SKM-1 treated with dmso at 0.1 percent for 144 hours (cell line): ENCODE data around the gene ROM1.
A peak's percentile ranks its signal among the peaks of the same experiment; 100 is the strongest.
"Not testable (repeated sequence)": the region's sequence is repeated elsewhere in the genome, so short reads cannot be mapped to it uniquely, and the experiment has no call there.

Experiments
- DNase-seq: peaks from one replicate; lab custom pipeline; 2025; ENCODE audit not compliant: unreplicated experiment; lab: John Stamatoyannopoulos, UW

The ROM1 gene

DNA sequence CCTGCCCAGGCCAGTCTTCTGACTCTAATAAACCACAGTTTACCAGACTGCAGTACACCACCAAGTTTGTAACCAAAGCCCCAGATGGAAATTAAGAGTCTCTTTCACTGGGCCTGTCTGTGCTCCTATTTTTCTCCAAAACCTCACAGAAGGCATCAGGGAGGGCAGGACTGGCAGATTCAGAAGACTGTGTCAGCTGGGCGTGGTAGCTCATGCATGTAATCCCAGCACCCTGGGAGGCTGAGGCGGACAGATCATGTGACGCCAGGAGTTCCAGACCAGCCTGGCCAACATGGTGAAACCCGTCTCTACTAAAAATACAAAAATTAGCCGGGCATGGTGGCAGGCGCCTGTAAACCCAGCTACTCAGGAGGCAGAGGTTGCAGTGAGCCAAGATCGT is 27.7 kb upstream of the ROM1 start:
- DNase-seq, result not testable (repeated sequence)

DNA sequence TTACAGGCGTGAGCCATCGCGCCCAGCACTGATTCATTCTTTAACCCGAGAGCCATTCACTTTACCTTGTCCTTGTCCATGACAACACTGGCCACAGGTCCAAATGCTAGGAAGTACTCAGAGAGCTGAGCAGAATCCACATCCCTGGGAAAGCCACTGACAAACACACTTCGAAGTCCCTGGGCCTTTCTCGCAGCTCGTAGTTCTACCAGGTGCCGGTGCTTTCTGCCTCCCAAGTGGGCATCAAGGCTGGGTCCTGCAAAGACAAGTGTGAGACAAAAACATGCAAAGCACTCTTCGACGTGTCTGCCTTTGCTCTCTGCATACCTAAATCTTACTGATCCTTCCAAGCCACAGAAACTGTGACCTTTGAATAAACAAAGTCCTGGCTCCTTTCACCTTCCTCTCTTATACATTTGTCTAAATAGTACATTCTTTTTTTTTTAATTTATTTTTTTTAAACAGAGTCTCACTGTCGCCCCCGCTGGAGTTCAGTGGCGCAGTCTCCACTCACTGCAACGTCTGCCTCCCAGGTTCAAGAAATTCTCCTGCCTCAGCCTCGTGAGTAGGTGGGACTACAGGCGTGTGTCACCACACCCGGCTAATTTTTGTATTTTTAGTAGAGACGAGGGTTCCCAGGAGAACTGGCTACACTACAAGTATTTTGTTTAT is 24.0 kb upstream of the ROM1 start:
- no peak for DNase-seq

DNA sequence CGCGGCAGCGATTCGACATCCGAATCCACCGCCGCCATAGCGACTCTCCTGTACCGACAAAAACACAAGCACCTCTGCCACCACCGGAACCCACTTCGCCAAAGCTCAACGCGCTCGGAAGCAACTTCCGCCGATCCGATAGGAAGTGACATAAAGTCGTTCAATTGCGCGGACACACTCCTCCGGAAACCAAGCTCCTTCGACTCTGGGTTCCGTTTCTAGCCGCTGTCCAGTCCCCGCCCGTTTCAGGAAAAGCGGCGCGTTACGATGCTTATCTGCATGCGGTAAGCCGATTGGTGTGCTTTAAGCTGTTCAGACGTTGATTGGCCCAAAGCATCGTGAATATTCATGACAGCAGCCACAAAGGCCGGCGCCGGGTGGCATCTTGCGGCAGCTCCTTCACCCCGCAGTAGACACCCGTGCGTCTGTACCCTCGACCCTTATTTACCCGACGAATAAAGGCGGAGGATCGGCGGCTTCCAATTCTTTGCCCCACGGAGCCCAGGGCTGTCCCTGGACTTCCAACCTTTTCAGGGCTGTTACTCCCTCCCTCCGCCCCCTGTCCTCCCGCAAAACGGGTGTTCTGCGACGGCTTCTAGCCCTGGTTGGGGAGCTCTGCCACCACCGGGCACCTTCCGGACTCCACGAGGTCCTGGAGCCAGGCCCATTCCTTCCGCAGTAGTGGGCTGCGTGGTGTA is 21.5 kb upstream of the ROM1 start, which contains the start of gene TUT1:
TUT1 (minus strand) TSS at position 76 of the 698 bp plus-strand sequence; CDS start at position 38, 38 bp downstream.
- peak; percentile 98 for DNase-seq

DNA sequence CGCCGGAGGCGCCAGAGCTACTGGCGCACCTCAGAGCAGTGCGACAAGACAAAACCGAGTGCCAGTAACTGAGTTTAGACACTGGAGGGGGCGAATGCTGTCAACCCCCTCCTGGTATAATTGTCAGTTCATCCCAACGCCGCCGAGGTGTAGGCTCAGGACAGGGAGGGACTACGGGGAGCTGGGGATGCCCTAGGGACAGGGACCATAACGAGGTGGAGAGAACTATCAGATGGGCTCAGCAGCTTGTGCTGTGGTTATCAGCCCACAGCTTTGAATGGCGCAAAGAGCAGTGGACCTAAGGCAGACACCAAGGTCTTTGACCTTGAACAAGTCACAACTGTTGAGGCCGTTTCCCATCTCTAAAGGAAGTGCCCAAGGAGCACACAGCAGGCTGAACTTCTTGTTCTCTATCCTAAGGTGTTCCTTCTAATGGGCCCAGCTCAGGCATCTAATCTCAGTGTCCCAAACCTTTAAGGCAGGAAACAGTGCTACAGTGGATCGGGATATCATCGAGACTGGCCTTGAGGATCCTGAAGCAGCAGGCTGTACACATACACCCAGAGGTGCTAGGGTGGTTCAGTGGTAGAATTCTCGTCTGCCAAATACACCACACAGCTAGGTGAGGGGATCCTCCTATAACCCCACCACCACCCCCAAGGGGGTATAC is 20.8 kb upstream of the ROM1 start:
- DNase-seq, result peak; percentile 41

DNA sequence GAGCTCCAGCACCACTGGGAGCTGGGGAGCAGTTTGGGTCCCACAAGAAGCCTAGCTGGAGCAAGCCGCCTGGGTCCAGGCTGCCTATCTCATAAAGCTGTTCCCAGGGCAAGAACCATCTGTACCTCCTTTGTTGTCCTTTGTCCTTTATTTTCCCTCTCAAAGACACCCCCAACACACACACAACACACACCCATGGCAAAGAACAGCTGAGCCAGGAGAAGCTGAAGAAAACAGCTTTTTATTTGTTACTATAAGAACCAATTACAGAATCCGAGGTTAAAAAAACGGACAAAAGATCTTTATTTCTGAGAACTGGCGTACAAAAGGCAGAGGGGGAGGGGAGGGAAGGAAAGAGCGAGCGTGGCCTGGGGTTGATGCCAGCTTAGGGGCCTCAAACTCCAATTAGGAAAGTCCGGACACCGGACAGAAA is 20.1 kb upstream of the ROM1 start:
- DNase-seq, result no peak

DNA sequence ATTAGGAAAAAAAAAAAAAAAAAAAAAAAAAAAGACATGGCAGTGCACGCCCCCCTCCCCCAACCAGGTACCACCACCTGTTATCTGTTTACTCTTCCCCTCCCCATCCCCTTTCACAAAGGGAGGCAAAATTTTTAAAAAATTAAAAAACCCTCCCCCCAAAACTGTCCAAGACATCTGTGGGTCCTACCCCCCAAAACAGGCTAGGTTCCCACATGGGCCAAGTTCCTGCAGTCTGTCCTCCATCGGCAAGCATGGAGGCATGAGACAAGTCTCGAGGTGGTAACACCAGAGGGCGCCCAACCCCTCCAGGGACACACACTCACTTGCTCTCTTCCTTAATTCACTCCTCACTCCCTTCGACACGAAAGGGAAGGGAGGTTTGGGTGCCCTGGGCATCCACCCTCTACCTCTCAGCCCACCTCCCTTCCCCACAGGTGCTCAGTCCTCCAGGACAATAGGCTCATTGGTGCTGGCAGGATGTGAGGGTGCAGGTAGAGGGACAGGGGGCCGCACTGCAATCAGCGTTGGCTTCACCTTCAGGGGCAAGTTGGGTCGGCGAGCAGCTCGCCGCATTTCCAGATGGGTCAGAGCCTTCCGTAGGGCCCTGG is 19.5 kb upstream of the ROM1 start:
- DNase-seq, result peak; percentile 77

DNA sequence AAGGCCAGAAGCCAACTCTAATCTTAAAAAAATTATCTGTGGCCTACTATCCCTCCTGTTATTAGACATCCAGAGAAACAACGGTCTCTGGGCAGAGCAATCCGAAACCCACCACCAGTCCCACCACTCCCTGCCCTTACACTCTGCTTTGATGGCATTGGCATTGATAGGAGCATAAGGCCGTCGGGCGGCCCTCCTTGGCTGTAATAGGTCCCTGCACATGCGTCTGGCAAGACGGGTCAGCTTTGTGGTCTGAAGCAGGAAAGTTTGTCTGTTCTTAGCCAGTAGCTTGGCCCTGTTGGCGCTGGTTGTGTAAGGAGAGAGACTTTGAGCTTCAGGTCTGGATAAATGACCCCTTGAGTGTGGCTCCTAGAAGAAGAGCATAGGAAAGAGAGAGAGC is 17.9 kb upstream of the ROM1 start:
- DNase-seq, result no peak

DNA sequence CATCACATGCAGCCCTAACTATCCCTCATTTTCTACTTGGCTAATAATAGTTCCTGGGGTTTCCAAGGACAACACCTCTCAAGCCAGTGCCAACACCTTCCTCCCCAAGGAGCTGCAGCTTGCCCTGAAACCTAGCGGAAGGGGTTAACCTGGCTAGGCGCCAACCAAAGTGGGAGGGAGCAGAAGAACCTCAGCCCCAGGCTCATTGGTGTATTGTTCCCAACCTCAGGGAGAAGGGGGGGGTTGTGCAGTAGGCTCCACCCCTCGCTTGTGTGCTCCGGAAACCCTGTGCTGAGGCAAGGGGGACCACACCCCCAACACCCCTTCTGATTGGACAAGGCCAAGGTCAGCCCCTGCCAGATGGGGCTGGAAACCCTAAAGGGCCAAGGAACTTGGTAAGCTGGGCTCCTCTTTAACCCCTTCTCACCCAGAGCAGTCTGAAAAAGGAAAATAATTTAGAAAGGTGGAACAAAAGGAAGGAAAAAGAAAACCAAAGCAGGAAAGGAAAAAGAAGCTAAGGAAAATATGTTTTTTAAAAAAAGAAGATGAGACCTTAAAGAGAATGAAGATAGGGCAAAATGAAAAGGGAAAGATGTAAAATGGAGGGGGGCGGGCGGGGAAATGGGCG is 13.9 kb upstream of the ROM1 start:
- DNase-seq, result peak; percentile 98

DNA sequence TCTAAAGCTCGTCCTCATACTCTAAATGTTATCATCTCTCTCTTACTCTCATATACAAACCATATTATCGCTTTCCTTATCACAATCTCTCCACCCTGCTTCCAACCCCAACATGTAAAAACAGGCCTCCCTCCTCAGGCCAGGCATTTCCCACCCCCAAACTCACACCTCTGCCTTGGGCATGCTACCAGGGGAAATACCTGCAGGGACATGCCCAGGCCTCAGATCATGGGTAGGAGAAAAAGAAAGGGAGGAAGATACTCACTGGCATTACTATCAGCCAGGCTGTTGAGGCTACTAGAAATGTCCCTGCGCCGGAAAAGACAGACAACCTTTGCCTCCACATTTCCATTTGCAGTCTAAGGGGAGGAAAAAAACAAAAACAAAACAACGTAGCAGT is 13.2 kb upstream of the ROM1 start:
- DNase-seq, result no peak

DNA sequence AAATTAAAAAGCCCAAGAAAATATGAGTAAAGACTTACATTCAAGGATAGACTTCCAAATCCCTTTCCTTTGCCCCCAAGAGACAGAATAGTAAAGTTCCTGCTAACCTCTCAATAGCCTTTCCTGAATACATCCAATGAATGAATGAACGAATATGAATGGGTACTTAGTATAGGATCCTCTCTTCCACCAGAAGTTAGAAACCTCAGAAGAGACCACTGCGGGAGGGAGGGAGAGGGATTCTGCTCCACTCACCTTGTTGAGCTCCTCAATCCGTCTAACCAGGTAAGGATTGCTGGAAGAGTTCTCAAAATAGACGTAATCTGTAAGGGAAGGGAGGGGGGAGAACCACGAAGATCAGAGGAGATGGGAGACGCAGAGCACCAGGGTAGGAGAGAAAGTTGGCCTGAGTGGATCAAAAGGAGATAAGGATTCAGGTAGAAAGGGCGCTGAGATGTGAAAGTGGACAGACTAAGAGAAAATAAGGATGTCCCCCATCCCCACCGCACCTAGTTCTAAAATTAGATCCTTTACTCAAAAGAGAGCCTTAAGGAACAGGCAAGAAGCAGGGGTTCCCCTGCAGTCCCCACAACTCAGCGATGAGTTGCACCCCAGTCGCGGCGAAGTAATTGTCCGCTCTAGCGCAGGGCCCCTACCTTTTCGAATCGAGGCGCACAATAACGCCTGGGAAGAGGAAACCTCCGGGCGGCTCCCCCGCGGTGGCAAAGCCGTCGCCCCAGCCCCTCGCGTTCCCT is 12.5 kb upstream of the ROM1 start:
- DNase-seq, result peak; percentile 9

DNA sequence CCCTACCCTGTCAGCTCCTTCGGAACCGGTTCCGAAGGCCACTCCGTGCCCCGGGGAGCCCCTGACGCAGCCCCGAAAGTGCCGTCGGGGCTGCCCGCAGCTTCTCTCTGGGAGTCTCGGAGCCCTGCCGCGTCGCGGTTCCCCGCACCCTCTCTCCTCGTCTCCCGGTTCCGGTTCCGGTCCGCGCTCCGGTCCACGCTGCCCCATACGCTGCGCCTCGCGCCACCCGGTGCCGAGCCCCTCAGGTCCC is 12.0 kb upstream of the ROM1 start:
- DNase-seq, result no peak

DNA sequence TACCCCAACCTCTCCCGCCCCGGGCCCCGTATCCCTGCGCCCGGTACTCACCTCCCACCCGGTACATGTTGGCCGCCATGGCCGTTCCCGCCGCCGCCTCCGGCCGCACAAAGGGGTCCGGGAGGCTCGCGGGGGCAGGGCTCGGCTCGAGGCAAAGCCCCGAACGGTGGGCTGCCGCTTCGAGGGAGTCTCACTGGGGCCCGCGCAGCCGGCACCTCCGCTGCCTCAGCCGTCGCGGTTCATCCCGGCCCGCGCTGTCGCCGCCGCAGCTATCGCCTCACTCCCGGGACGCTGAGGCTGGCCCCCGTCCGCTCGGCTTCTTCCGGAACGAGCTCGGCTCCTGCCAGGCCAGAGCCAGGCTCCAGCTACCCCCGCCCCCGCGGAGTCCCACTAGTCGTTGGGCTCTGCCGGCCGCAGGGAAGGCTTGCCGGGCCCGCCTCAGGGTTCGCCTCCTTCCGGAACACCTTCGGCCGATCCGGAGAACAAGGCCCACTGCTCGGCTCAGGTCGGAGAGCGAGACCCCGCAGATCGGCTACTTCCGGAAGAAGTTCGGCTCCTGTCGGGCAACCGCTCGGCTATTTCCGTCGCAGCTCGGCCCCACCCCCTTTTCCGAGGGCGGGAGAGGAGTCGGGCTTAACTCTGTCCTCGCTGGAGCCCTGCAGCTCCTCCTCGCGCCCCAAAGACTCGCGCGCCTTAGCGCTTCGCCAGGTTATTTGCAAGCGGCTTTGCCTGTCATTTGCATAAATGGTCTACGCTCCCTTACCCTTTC is 11.5 kb upstream of the ROM1 start, which contains the start of gene MTA2:
MTA2 (minus strand) TSS at position 494 of the 769 bp plus-strand sequence; CDS start at position 79, 415 bp downstream.
- peak; percentile 98 for DNase-seq

DNA sequence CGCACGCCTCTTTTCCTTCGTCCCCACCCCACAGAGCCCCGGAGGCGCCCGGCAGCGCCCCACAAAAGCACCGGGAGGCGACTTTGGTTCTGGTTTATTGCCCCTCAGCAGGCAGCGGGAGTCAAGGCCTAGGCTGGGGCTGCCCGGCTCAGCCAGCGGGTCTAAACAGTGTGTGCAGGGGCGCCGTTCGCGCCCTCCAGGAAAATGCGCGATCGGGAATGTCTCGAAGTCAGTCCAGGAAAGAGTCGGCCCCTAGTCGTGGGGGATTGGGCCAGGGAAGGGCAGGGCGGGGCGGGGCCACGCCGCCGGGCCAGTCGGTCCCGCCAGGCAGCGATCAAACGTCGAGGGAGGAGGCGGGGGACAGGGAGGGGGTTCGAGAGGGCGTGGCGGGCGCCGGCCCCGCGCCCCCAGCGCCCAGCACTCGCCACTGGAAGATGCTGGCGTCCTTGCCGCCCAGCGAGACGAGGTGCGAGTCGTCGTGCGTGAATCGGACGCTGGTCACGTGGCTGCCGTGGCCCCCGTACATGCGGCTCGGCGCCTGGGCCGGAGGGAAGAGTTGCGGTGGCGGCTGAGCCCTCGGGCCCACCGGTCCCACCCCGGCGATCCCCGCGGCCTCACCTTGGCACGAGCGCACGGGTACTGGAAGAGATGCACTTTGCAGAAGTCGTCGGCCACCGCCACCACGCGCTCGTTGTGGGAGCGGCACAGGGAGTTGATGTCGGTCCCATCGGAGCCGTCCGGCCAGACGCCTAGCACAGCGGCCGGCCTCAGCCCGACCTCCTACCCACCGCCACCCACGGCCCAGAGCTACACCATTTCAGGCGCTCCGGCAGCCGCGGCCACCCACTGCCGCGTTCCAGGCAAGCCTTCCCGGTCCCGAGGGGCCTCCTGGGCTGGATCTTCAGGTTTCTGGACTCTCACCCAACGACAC is 10.7 kb upstream of the ROM1 start:
- DNase-seq, result no peak

DNA sequence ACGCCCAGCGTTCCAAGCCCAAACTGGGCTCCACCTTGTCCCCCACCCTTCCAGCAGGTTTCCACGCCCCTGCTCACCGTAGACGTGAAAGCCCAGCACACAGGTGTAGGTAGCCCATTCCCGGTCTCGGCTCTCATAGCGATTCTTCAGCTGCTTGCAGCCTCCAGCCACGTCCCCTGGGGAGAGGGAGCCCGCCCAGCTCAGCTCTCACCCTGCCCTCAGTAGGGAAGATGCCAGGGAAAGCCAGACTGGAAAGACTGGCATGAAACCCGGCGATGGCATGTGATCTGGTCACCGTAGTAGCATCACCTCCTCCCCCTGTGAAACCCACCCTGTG is 10.0 kb upstream of the ROM1 start:
- DNase-seq, result no peak

DNA sequence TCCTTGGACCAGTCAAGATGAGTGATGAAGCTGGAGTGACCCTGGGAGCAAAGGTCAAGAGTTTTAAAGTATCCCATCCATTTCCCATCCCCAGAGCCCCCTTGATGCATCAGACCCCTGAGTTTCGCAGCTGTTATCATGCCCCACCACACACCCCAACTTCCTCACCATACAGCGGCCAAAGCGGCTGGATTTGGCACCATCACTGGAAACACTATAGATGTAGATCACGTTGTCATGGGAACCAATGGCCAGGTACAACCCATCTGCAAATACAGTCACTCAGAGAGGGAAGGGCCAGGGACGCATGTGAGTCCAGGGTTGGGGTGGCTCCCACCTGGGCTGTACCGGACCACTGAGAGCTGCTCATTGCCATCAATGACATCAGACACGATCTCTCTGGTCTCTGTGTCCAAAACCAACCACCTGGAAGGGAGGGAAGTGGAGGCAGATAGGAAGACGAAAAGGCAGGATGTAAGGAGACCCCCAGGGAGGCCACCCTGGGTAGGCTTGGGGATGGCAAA is 9.2 kb upstream of the ROM1 start:
- DNase-seq, result no peak

DNA sequence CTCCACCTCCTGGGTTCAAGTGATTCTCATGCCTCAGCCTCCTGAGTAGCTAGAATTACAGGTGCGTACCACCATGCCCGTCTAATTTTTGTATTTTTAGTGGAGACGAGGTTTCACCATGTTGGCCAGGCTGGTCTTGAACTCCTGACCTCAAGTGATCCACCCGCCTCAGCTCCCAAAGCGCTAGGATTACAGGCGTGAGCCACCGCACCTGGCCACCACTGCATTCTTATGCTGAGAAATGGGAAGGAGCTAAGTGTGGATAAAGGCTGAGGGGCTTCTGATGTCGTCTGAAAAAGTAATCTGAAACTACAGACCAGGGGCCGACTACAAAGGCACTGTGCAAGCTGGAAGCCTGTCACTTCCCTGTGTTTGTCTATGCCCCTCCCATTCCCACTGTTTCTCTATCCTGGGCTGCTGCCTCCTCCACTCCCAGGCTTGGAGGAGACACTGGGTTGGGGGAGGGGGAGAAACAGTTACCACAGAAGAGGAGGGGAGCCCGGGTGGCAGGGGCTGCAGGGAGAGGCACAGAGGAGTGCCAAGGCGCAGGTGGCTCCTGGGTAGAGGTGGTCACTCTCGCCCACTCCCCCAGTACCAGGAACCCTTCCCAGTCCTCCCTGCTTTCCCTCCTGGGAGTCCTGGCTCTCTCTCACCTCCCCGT is 8.5 kb upstream of the ROM1 start:
- no peak for DNase-seq

DNA sequence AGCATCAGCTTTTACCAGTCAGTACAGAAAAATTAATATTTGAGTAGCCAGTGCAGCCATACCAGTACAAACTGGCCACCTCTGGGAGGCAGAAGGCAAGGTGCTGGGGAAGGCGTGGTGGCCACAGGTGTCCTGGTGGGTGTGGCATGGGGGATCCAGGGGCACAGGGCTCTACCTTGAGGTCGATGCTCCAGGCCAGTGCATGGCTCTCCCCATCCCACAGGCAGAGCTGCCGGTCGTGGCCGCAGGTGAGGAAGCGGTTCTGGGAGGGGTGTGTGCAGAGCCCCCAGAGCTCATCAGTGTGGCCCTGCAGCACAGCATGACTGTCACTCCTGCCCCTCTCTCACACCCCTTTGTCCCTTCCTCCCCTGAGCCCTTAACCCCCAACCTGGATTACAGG is 7.6 kb upstream of the ROM1 start:
- no peak for DNase-seq

DNA sequence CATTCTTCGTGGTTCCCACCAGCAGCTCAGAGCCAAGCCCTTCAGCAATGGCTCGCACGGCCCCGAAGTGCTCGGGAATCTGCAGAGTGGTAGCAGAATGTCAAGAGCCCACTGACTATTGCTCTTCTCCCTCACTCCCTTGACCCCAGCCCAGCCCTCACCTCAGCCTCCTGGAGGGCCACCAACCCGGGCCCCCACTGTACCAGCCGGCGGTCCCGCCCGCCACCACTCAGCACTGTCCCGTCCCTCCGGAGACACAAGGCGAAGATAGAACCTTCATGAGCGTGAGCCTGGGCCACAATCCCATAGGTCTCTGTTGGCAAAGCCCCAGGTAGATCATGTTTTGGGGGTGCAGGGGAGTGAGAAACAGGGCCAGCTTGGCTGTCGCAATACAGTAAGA is 7.2 kb upstream of the ROM1 start:
- DNase-seq, result no peak
